HuH-7.5 (cell line): Measurements from ENCODE around the gene TNFRSF6B.

Source experiments
- DNase-seq: peaks from one replicate; pipeline ENCODE4 v3.0.0; 2011; ENCODE audit warnings: low spot score

The TNFRSF6B gene

GRCh38 chr20:63739130-63740069, 42.9 kb downstream of the TNFRSF6B start, which contains the start of gene SLC2A4RG:
SLC2A4RG (plus strand) TSS chr20:63739776; CDS start chr20:63739913, 137 bp downstream.
- DNase-seq, result peak; percentile 99

DNA sequence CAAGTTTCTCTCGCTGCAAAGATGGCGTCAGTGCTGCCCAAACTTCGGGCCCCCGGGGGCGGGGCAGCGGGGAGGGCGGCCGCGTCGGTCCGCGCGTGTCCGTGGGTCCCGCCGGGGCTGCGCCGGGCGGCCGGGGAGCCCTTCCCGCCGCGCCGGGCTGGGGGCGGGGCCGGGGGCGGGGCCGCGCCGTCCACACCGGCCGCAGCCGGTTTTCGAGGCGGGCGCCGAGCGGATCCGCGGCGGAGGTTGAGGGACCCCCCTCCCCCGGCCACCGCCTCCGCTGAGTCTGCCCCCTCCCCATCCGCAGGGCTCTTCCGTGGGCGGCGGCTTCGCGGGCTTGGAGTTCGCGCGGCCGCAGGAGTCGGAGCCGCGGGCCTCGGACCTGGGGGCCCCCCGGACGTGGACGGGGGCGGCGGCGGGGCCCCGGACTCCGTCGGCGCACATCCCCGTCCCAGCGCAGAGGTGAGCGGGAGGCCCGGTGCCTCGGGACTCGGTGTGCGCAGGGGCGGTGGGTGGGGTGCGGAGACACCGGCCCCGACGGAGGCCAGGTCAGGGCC, 43.7 kb downstream of the TNFRSF6B start:
- peak; percentile 77 for DNase-seq

DNA sequence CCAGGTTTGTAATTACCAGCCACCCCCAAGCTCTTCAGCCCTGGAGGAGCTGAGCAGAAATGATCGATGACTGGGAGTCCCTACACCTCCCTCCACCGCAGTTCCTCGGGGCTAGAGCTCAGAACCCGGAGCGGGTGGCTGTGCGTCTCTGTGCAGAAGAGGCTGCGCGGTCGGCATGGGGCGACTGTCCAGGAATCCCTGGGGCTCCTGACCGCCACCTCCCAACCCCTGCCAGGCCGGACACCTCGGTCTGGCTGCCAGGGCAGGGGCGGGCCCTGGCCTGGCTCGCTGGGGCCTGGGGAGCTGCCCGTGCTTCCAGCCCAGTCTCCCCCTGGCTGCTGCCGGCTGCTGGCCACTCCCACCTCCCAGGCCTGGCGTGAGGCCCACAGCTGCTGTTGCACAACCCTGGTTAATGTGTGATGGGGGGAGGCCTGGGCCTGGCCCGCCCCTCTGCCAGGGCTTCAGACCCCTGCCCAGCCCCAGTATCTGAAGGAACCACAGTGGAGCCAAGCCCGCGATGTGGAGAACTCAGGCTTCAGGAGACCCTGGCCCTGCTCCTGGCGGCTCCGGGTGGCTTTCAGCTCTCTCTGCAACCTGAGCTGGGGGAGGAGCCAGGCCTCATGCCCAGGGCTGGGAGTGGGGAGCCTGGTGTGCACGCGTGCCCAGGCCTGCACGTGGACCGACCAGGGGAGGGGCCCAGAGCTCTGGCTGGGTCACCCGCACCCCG, 44.3 kb downstream of the TNFRSF6B start:
- peak; percentile 100 for DNase-seq

- peak; percentile 64 for DNase-seq
These were observed 44.9 kb downstream of the TNFRSF6B start for GRCh38 chr20:63741354-63741675.

DNA sequence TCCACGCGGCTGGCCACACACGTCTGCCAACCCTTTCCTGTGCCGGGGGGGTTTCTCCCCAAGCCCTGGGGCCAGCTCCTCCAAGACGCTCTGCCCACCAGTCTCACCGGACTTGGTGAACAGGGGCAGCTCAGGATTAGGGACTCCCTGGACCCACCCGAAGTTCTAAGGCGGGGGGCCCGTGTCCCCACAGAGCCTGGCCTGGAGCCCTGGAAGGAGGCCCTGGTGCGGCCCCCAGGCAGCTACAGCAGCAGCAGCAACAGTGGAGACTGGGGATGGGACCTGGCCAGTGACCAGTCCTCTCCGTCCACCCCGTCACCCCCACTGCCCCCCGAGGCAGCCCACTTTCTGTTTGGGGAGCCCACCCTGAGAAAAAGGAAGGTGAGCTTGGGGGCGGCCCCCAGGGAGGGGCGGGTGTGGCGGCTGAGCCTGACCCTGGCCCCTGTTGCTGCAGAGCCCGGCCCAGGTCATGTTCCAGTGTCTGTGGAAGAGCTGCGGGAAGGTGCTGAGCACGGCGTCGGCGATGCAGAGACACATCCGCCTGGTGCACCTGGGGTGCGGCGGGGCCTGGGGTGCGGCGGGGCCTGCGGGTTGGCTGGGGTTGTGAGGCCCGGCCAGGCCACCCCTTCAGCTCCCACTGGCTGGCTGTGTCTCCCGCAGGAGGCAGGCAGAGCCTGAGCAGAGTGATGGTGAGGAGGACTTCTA, 45.4 kb downstream of the TNFRSF6B start:
- peak; percentile 25 for DNase-seq

- peak; percentile 22 for DNase-seq
These were observed 46.1 kb downstream of the TNFRSF6B start for GRCh38 chr20:63742381-63743024.

- DNase-seq, result no peak
These were observed 46.9 kb downstream of the TNFRSF6B start for GRCh38 chr20:63743210-63743970.

DNA sequence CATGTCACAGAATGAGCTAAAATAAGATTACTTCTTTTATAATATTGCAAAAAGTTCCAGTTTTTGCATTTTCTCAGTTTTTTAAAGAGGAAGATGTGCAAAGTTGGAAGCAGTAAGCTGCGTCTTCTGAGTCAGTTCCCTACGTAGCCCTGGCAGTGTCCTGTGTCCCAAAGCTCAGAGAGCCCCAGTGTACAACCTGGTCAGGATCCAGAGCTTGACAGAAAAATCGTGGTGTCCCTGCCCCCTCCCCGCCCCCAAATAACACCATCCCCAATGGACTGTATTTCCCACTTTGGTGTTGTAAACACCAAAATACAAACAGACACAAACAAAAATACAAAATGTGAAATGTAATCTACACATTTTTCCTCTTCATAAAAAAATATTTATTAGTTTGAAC, 47.7 kb downstream of the TNFRSF6B start:
- peak; percentile 16 for DNase-seq

GRCh38 chr20:63744574-63745423, 48.3 kb downstream of the TNFRSF6B start:
- DNase-seq, result peak; percentile 23

GRCh38 chr20:63745424-63745805, 49.0 kb downstream of the TNFRSF6B start:
- peak; percentile 28 for DNase-seq

GRCh38 chr20:63745961-63746731, 49.7 kb downstream of the TNFRSF6B start:
- peak; percentile 41 for DNase-seq

DNA sequence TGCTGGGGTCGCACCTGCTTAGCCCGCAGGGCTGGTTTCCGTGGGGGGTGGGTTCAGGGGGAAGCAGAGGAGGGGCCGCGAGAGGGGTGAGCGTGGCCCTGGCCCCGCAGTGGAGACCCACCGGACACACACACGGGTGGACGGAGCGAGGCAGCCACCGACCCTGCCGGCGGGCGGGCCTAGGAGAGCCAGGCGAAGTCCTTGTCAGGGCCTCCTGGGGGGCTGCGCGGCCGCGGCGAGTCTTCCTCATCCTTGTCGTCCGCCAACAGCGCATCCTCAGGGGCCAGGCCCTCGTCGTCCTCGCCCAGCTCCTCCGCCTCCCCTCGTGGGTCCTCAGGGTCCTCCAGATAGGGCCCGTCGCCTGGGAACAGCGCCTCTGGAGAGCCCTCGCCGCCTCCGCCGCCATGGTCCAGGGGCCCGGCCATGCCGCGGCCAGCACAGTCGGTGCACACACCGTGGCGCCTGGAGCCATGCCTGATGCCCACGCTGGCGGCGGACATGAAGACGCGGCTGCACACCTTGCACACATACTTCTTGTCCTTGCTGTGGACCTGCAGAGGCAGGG, 50.4 kb downstream of the TNFRSF6B start:
- no peak for DNase-seq

DNA sequence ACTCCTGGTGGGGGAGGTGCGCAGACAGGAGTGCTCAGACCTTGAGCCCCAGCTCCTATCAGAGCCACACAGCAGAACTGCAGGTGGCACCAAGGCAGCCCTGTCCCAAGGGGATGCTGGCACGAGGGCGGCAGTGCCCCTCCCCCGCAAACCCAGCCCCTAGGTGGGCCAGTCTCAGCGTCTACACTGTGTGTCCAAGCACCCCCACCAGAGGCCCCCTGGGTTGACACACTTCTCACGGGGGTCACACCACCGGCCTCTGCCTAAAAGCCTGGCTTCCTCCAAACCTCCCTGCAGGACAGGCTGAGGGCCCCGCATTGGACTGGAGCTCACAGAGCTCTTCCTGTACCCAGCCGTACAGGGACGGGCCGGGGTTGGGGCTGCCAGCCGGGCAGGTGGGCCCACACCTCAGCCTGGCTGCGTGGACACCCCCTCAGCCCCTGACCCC, 51.2 kb downstream of the TNFRSF6B start:
- peak; percentile 29 for DNase-seq
